GM13976 (cell line): Measurements from ENCODE around the gene GSKIP.
"Not testable (repeated sequence)": the region's sequence is repeated elsewhere in the genome, so short reads cannot be mapped to it uniquely, and the experiment has no call there.

Source experiments
- DNase-seq: peaks from one replicate; pipeline ENCODE4 v3.0.0; 2012; ENCODE audit warnings: low spot score
- in situ Hi-C: fragments of 300-500 bp; cut with MboI; formaldehyde crosslinking; loops from one replicate; pipeline ENCODE4 v1.12.0; 2022; ENCODE audit warnings: low sequenced_read_pairs, mixed read lengths, inconsistent platforms; ENCODE audit not compliant: unreplicated experiment
- TF ChIP-seq, protein P1 (sequence below): IDR thresholded peaks from 2 replicates; pipeline ENCODE4 v1.5.1; 2012; ENCODE audit warnings: borderline replicate concordance, mild to moderate bottlenecking; ENCODE audit not compliant: insufficient read depth; ENCODE audit errors: extremely low read depth, missing control alignments, control extremely low read depth

The GSKIP gene

DNA sequence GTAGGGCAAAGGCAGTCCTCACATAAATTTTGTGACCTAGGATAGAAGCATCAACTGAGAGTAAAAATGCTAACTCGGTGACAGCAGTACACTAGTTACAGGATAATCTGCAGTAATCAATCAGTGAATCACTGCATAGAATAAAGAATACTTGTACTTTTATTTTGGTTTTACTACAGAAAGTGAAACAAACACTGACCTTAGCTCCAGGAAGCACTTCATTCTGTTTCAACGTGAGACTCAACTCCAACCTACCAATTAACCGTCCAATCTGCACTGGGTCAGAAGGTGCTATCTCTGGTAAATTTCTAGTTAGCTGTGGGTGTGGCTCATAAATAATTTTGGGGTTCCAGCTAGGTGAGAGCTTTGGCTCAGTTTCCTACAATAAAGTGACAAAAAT, 22.0 kb upstream of the GSKIP start:
- TF ChIP-seq, protein P1, sequence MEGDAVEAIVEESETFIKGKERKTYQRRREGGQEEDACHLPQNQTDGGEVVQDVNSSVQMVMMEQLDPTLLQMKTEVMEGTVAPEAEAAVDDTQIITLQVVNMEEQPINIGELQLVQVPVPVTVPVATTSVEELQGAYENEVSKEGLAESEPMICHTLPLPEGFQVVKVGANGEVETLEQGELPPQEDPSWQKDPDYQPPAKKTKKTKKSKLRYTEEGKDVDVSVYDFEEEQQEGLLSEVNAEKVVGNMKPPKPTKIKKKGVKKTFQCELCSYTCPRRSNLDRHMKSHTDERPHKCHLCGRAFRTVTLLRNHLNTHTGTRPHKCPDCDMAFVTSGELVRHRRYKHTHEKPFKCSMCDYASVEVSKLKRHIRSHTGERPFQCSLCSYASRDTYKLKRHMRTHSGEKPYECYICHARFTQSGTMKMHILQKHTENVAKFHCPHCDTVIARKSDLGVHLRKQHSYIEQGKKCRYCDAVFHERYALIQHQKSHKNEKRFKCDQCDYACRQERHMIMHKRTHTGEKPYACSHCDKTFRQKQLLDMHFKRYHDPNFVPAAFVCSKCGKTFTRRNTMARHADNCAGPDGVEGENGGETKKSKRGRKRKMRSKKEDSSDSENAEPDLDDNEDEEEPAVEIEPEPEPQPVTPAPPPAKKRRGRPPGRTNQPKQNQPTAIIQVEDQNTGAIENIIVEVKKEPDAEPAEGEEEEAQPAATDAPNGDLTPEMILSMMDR, result no peak
- in situ Hi-C loops, result no loop called here
- DNase-seq, result no peak

DNA sequence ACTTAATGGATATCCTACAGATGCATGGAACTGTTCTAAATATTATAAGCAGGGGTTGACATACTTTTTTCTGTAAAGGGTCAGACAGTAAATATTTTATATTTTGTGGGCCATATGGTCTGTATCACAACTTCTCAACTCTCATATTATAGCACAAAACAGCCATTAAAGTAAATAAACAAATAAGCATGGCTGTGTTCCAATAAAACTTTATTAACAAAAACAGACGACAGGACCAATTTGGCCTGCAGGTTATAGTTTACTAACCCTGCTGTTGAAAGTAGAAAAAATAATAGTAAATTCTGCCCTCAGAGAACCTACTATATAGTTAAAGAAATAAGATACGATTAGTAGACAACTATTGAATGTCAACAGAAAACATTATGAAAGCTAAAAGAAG, 17.7 kb upstream of the GSKIP start:
- TF ChIP-seq, protein P1, result no peak
- DNase-seq, result no peak
- in situ Hi-C loops, result no loop called here

DNA sequence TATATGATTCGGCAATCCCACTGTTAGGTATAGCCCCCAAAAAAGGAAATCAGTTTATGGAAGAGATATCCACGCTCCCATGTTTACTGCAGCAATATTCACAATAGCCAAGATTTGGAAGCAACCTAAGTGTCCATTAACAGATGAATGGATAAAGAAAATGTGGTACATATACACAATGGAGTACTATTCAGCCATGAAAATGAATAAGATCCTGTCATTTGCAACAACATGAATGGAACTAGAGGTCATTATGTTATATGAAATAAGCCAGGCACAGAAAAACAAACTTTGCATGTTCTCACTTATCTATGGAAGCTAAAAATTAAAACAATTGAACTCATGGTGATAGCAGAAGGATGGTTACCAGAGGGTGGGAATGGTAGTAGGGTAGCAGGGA, 15.4 kb upstream of the GSKIP start:
- DNase-seq, in situ Hi-C loops: not testable (repeated sequence)

DNA sequence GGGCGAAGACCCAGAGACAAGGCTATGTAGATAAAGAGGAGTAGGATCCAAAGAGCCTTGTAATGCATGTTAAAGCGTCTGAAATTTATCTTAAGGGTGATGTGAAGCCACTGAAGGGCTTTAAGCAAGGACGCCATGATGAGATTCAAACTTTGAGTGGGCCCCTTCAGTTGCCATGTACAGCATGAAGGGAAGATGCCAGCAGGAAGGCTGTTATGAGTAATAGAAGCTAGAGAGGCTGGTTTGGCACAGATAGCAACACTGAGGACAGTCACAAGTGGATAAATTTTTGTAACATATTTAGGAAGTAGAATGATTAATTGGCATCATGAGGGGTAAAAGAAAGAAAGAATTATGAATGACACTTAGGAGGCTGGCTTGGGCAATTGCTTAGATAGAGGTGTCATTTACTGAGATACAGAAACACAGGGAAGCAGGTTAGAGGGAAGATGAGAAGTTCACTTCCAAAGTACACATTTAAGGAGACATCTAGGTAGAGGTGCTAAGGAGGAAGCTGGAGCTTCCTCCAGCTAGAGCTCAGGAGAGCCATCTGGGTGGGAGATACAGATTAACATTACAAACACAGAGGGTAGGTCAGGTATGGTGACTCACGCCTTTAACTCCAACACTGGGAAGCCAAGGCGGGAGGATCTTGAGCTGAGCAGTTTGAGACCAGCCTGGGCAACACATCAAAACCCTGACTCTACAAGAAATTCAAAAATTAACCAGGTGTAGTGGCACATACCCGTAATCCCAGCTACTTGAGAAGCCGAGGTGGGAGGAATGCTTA, 13.8 kb upstream of the GSKIP start:
- TF ChIP-seq, protein P1, result no peak
- in situ Hi-C loops, result no loop called here
- no peak for DNase-seq

DNA sequence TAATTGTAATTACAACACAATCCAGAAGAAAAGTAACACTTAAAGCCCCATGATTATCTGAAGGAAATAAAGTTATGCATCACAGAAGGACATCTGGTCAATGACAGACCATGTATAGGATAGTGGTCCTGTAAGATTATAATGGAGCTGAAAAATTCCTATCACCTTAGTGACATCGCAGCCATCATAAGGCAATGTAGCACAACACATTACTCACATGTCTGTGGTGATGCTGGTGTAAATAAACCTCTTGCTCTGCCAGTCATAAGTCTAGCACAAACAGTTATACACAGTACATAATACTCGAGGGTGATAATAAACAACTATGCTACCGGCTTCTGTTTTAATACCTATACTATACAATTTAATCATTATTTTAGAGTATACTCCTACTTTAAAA, 11.3 kb upstream of the GSKIP start:
- DNase-seq, result no peak
- in situ Hi-C loops, result no loop called here
- TF ChIP-seq, protein P1, result no peak

DNA sequence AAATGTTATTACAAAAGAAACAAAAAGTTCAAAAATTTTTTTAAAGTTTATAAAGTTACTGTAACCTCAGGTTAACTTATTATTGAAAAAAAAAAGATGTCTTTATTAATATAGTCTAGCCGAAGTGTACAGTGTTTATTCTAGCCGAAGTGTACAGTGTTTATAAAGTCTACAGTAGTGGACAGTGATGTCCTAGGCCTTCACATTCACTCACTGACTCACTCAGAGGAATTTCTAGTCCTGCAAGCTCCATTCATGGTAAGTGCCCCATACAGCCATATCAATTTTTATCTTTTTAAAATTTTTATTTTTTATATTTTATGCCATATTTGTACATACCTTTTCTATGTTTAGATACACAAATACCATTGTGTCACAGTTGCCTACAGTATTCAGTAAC, 10.6 kb upstream of the GSKIP start:
- TF ChIP-seq, protein P1, result no peak
- DNase-seq, result no peak
- in situ Hi-C loops, result no loop called here

DNA sequence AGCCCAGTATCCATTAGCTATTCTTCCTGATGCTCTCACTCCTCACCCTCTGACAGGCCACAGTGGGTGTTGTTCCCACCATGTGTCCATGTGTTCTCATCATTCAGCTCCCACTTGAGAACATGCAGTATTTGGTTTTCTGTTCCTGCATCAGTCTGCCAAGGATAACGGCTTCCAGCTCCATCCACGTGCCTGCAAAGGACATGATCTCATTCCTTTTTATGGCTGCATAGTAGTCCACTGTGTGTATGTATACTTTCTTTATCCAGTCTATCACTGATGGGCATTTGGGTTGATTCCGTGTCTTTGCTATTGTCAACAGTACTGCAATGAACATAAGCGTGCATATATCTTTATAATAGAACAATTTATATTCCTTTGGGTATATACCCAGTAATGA, 9.1 kb upstream of the GSKIP start:
- in situ Hi-C loops, result no loop called here
- DNase-seq, result no peak
- TF ChIP-seq, protein P1, result no peak
